ENCODE data around the gene ADGRG2. TPM values are rescaled to one million over a fixed set of nuclear protein-coding genes. Genes with fewer than 3 reads are reported as not detected.

Gene ADGRG2
- total and polyA plus RNA-seq, 9 of the 15 experiments (the other 6 are each of a cell fraction or from before 2014, with no cell fraction given): 0.03 TPM; not detected in 8

- TF ChIP-seq, protein P1, sequence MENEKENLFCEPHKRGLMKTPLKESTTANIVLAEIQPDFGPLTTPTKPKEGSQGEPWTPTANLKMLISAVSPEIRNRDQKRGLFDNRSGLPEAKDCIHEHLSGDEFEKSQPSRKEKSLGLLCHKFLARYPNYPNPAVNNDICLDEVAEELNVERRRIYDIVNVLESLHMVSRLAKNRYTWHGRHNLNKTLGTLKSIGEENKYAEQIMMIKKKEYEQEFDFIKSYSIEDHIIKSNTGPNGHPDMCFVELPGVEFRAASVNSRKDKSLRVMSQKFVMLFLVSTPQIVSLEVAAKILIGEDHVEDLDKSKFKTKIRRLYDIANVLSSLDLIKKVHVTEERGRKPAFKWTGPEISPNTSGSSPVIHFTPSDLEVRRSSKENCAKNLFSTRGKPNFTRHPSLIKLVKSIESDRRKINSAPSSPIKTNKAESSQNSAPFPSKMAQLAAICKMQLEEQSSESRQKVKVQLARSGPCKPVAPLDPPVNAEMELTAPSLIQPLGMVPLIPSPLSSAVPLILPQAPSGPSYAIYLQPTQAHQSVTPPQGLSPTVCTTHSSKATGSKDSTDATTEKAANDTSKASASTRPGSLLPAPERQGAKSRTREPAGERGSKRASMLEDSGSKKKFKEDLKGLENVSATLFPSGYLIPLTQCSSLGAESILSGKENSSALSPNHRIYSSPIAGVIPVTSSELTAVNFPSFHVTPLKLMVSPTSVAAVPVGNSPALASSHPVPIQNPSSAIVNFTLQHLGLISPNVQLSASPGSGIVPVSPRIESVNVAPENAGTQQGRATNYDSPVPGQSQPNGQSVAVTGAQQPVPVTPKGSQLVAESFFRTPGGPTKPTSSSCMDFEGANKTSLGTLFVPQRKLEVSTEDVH (IDR thresholded peaks at IDR 0.05; ENCODE audit: low read depth, partially characterized antibody): peak; percentile 68
- TF ChIP-seq MEIS2 (IDR thresholded peaks at IDR 0.05; ENCODE audit: partially characterized antibody) (no peak), BRF2 (IDR thresholded peaks at IDR 0.05; ENCODE audit: borderline replicate concordance, insufficient read depth, insufficient read length) (no peak), ZNF778 (CRISPR knock-in tag; IDR thresholded peaks at IDR 0.05) (no peak), DACH1 (IDR thresholded peaks at IDR 0.05; ENCODE audit: partially characterized antibody) (no peak), ATF7 (IDR thresholded peaks at IDR 0.05) (peak; percentile 99), NCOR1 (IDR thresholded peaks at IDR 0.05) (peak; percentile 48), XRCC5 (IDR thresholded peaks at IDR 0.05; ENCODE audit: low read depth, low read length) (no peak), GTF2F1 (IDR thresholded peaks at IDR 0.05; ENCODE audit: low read depth, low read length) (no peak), STAT5A (IDR thresholded peaks at IDR 0.05; ENCODE audit: borderline replicate concordance, low read length) (no peak), ZNF24 (IDR thresholded peaks at IDR 0.05) (no peak), RBM17 (IDR thresholded peaks at IDR 0.05; ENCODE audit: borderline replicate concordance, low read depth, low read length) (no peak), CTBP1 (IDR thresholded peaks at IDR 0.05; ENCODE audit: borderline replicate concordance) (peak; percentile 45; the same call in 1 of the 2 replicates), ZNF232 (CRISPR knock-in tag; IDR thresholded peaks at IDR 0.05) (no peak), ZNF263 (CRISPR knock-in tag; IDR thresholded peaks at IDR 0.05; ENCODE audit: borderline replicate concordance) (no peak), YY1 (IDR thresholded peaks at IDR 0.05; ENCODE audit: borderline replicate concordance in 1 of 3, control insufficient read depth in 1 of 3, extremely low read depth in 1 of 3, insufficient read depth in 3 of 3, insufficient read length in 1 of 3, insufficient replicate concordance in 2 of 3, low read depth in 1 of 3, low read length in 2 of 3) (peak in 2 of 3 experiments; percentile 15 to 46), SP1 (CRISPR knock-in tag; IDR thresholded peaks at IDR 0.05) (peak; percentile 78), RBM39 (optimal IDR thresholded peaks at IDR 0.05; ENCODE audit: low read depth, low read length) (no peak), FOXM1 (IDR thresholded peaks at IDR 0.05; ENCODE audit: low read depth) (peak; percentile 23; the same call in 1 of the 2 replicates), FOXM1 (CRISPR knock-in tag; IDR thresholded peaks at IDR 0.05; ENCODE audit: low read depth) (no peak), PRPF4 (IDR thresholded peaks at IDR 0.05; ENCODE audit: insufficient read depth, low read depth, low read length, poor library complexity, severe bottlenecking) (no peak), NR1H2 (CRISPR knock-in tag; IDR thresholded peaks at IDR 0.05) (no peak)
- TF ChIP-seq, protein P2, sequence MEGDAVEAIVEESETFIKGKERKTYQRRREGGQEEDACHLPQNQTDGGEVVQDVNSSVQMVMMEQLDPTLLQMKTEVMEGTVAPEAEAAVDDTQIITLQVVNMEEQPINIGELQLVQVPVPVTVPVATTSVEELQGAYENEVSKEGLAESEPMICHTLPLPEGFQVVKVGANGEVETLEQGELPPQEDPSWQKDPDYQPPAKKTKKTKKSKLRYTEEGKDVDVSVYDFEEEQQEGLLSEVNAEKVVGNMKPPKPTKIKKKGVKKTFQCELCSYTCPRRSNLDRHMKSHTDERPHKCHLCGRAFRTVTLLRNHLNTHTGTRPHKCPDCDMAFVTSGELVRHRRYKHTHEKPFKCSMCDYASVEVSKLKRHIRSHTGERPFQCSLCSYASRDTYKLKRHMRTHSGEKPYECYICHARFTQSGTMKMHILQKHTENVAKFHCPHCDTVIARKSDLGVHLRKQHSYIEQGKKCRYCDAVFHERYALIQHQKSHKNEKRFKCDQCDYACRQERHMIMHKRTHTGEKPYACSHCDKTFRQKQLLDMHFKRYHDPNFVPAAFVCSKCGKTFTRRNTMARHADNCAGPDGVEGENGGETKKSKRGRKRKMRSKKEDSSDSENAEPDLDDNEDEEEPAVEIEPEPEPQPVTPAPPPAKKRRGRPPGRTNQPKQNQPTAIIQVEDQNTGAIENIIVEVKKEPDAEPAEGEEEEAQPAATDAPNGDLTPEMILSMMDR (IDR thresholded peaks at IDR 0.05 in 2 of 3, conservative IDR thresholded peaks at IDR 0.05 in 1 of 3; ENCODE audit: insufficient read depth in 2 of 3, low read depth in 1 of 3, low read length in 3 of 3): peak in 1 of 3 experiments; percentile 8; a peak in 1 of 6 replicates
Observed at GRCh38 chrX:18984381-18985185, 137.7 kb downstream of the ADGRG2 start (continued).

Measured in K562 (cell line).